Osteoblast (primary cell): ENCODE results near the gene RAB11FIP5. TPM values are rescaled to one million over a fixed set of nuclear protein-coding genes. Genes with fewer than 3 reads are reported as not detected.

Experiments used
- DNase-seq: peaks from one replicate; pipeline ENCODE4 v3.0.0; 2011; ENCODE audit warnings: low spot score, mixed read lengths; ENCODE audit not compliant: insufficient read length; ENCODE audit errors: missing footprints
- H2AFZ ChIP-seq: 2 replicates; pipeline ENCODE4 v1.6.0; 2011; ENCODE audit warnings: mild to moderate bottlenecking, low read length
- H3K27ac ChIP-seq: 2 replicates; pipeline ENCODE4 v1.5.1; 2011; ENCODE audit warnings: mild to moderate bottlenecking, low read depth, low read length, moderate library complexity
- H3K27me3 ChIP-seq: 2 replicates; pipeline ENCODE4 v1.6.0; 2012; ENCODE audit warnings: mild to moderate bottlenecking, control low read depth, inconsistent platforms, low read length, moderate library complexity; ENCODE audit not compliant: insufficient read depth
- H3K36me3 ChIP-seq: 2 replicates; pipeline ENCODE4 v1.5.1; 2011; ENCODE audit warnings: mild to moderate bottlenecking, low read length, control low read depth, moderate library complexity; ENCODE audit not compliant: insufficient read depth
- H3K4me1 ChIP-seq: 2 replicates; pipeline ENCODE4 v1.5.1; 2011; ENCODE audit warnings: mild to moderate bottlenecking, low read length, control low read depth, moderate library complexity; ENCODE audit not compliant: insufficient read depth
- H3K4me2 ChIP-seq: 2 replicates; pipeline ENCODE4 v1.6.0; 2011; ENCODE audit warnings: mild to moderate bottlenecking, low read length; ENCODE audit not compliant: insufficient read depth
- H3K4me3 ChIP-seq: fragments of 200-600 bp; sonication (generic); 3 replicates; pipeline ENCODE4 v1.5.1; 2012; ENCODE audit warnings: mild to moderate bottlenecking, low read length, inconsistent platforms; ENCODE audit not compliant: insufficient read depth
- H3K79me2 ChIP-seq: 2 replicates; pipeline ENCODE4 v1.6.0; 2012; ENCODE audit warnings: mild to moderate bottlenecking, low read length, control low read depth, inconsistent platforms; ENCODE audit not compliant: insufficient read depth
- H3K9me3 ChIP-seq: 2 replicates; pipeline ENCODE4 v1.5.1; 2011; ENCODE audit warnings: low read depth, low read length, control low read depth
- H4K20me1 ChIP-seq: 2 replicates; pipeline ENCODE4 v1.6.0; 2012; ENCODE audit warnings: mild to moderate bottlenecking, low read length, control low read depth; ENCODE audit not compliant: insufficient read depth
- total RNA-seq: library from RNA; depleted of rRNA; stranded (reverse); fragments of >200 nt; gene quantifications from 2 replicates; pipeline ENCODE4 v1.2.3, GENCODE V29; 2012
- TF ChIP-seq, protein P1 (sequence below): IDR thresholded peaks from 2 replicates; pipeline ENCODE4 v1.5.1; 2011; ENCODE audit warnings: mild to moderate bottlenecking, low read depth, low read length, moderate library complexity; ENCODE audit errors: extremely low read depth

Gene RAB11FIP5
- total RNA-seq, 1 donor, result 59.0 TPM

DNA sequence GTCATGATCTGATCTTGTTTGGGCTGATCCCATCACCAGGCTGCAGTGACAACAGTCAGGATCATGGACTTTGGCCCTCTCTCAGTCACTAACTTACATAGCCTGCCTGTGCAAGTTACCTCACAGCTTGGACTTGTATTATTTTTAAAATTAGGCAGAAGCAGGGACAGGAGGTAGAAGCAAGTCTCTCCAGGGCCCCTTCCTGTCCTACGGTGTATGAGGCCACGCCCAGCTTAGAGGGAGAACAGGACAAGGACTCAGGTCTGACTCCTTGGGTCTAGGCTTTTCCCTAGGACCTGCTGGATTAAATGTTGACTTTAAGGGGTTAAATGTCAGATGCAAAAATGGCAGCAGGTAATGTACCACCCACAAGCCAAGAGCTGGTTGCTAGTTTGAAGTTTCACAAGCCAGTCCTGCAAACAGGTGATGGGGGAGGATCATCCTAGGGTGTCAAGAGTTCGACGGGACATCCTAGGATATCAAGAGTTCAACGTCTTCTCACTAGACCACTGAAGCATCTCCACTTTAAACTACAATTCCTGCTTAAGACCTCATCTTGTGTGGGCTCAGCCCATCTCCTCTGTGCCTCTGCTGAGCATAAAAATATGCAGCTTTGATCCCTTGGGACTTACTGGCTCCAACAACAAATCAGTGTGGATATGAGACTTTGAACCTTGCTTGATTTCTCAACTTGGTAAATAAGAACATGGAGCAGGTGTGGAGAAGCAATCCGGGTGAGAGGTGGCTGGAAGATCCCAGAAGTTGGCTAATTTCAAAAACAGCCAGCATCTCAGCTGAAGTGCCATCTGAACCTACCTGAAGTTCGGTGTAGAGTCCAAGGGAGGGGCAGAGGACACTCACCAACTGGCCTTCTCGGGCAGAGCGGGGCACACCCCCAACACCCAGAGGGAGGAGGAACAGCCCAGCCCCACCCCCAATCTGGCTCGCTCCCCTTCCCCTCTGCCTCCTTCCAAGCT lies 80.7 kb downstream of the RAB11FIP5 start:
- H3K36me3 ChIP-seq, result no peaks in the 10 kb centered on the region
- DNase-seq, result no peak

DNA sequence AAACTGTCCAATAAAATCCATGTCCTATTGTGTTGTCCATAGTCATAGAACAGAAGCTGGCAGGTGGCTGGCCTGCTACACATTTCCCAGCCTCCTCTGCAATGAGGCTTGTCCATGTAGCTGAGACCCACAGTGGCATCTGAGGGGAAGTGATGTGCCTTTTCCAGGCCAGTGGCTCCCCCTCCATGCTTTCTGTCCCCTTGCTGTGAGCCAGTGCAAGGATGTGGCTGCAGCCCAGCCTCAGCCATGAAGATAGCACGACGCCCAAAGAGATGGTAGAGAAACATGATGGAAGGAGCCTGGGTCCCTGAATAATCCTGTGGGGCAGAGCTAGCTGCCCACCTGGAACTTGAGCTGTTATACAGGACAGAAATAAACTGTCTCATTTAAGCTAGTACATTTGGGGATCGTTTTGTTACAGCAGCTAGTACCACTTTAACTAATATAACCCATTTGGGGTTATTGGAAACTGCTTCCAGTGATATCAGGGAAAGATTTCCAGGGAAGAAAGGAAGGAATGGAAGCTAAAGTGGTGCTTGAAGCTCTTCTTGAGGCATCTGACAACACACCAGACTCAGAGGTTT lies 81.6 kb downstream of the RAB11FIP5 start:
- no peak overlapping the region for H3K4me2 ChIP-seq
- no peak overlapping the region for H3K4me3 ChIP-seq
- H3K79me2 ChIP-seq, result no peaks in the 10 kb centered on the region
- H2AFZ ChIP-seq, result no peak overlapping the region
- H3K9me3 ChIP-seq, result no peaks in the 10 kb centered on the region
- H3K27me3 ChIP-seq, result no peaks in the 10 kb centered on the region
- TF ChIP-seq, protein P1, sequence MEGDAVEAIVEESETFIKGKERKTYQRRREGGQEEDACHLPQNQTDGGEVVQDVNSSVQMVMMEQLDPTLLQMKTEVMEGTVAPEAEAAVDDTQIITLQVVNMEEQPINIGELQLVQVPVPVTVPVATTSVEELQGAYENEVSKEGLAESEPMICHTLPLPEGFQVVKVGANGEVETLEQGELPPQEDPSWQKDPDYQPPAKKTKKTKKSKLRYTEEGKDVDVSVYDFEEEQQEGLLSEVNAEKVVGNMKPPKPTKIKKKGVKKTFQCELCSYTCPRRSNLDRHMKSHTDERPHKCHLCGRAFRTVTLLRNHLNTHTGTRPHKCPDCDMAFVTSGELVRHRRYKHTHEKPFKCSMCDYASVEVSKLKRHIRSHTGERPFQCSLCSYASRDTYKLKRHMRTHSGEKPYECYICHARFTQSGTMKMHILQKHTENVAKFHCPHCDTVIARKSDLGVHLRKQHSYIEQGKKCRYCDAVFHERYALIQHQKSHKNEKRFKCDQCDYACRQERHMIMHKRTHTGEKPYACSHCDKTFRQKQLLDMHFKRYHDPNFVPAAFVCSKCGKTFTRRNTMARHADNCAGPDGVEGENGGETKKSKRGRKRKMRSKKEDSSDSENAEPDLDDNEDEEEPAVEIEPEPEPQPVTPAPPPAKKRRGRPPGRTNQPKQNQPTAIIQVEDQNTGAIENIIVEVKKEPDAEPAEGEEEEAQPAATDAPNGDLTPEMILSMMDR, result no peak
- no peak overlapping the region for H3K27ac ChIP-seq
- no peaks in the 10 kb centered on the region for H3K36me3 ChIP-seq
- no peak for DNase-seq
- peaks cover 15% of the 10 kb centered on the region for H3K4me1 ChIP-seq
- H4K20me1 ChIP-seq, result peaks cover 9% of the 10 kb centered on the region

More for the DNA sequence above, 80.7 kb downstream of the RAB11FIP5 start:
- TF ChIP-seq, protein P1, result no peak
- H3K4me1 ChIP-seq, result peaks cover 15% of the 10 kb centered on the region
- H3K79me2 ChIP-seq, result no peaks in the 10 kb centered on the region
- H4K20me1 ChIP-seq, result peaks cover 9% of the 10 kb centered on the region
- H3K27ac ChIP-seq, result no peak overlapping the region
- H2AFZ ChIP-seq, result no peak overlapping the region
- H3K4me3 ChIP-seq, result no peak overlapping the region
- H3K27me3 ChIP-seq, result no peaks in the 10 kb centered on the region
- H3K4me2 ChIP-seq, result no peak overlapping the region
- H3K9me3 ChIP-seq, result no peaks in the 10 kb centered on the region

DNA sequence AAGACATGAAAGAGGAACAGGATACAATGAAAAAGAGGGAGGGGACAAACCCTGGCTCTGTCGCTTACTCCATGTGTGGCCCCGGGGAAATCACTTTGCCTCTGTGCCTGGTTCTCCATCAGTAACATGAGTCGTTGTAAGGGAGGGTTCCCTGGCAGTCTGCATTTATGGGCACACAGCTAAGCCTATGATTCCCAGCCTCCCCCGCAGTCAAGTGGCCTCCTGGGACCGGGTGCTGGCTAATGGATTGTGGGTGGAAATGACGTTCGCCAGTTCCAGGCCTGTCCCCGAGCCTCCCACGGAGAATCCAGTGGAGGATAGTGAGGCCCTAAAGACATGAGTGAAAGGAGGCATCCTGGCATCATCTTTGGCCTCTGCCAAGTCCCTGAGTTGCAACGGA lies 83.9 kb downstream of the RAB11FIP5 start:
- Histone ChIP-seq H3K79me2 (no peaks in the 10 kb centered on the region), H3K27ac (peak overlapping the region; percentile 70), H3K9me3 (no peaks in the 10 kb centered on the region), H3K4me2 (peak overlapping the region; percentile 64), H4K20me1 (no peaks in the 10 kb centered on the region), H3K36me3 (no peaks in the 10 kb centered on the region), H3K4me3 (no peak overlapping the region), H3K27me3 (no peaks in the 10 kb centered on the region), H2AFZ (peak overlapping the region; percentile 67), H3K4me1 (peaks cover 15% of the 10 kb centered on the region)
- peak; percentile 96 for DNase-seq
- TF ChIP-seq, protein P1, result no peak

DNA sequence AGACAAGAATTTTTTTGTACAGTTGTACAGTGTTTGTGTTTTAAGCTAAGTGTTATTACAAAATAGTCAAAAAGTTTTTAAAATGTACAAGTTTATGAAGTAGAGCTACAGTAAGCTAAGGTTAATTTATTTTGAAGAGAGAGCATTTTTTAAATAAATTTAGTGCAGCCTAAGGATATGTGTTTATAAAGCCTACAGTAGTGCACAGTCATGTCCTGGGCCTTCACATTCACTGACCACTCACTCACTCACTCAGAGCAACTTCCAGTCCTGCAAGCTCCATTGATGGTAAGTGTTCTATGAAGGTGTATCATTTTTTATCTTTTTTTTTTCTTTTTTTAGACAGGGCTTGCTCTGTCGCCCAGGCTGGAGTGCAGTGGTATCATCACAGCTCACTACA lies 85.4 kb downstream of the RAB11FIP5 start:
- Histone ChIP-seq H2AFZ (no peak overlapping the region), H3K36me3 (no peaks in the 10 kb centered on the region), H3K27ac (no peak overlapping the region), H3K9me3 (no peaks in the 10 kb centered on the region), H3K79me2 (no peaks in the 10 kb centered on the region), H3K27me3 (no peaks in the 10 kb centered on the region), H4K20me1 (no peaks in the 10 kb centered on the region), H3K4me3 (no peak overlapping the region), H3K4me1 (peaks cover 15% of the 10 kb centered on the region), H3K4me2 (no peak overlapping the region)
- DNase-seq, result no peak
- TF ChIP-seq, protein P1, result no peak
